Stimulated activated naive CD8-positive, alpha-beta T cell treated with anti-CD3 and anti-CD28 coated beads, Interleukin-15, amount 100 ng/mL, for 72 hours (primary cell): ENCODE results near the gene MICU1.
"Not testable (repeated sequence)": the region's sequence is repeated elsewhere in the genome, so short reads cannot be mapped to it uniquely, and the experiment has no call there.

Experiments used
- ATAC-seq: fragments of 150-1000 bp; cut with Tn5 transposase; 2 replicates; pipeline ENCODE4 v1.10.0; 2021; ENCODE audit warnings: mild to moderate bottlenecking, moderate library complexity
- DNase-seq, 2 donors: peaks; one replicate each; pipeline ENCODE4 v3.0.0; 2021 to 2022
- H3K27ac Mint-ChIP-seq, 2 donors: one replicate each; pipeline ENCODE4 v1.8.0; 2022; ENCODE audit warnings: mild to moderate bottlenecking in 2 of 2, mixed read lengths in 2 of 2, moderate library complexity in 2 of 2
- H3K27me3 Mint-ChIP-seq: one replicate; pipeline ENCODE4 v1.8.0; 2022; ENCODE audit warnings: mixed read lengths
- H3K4me1 Mint-ChIP-seq: one replicate; pipeline ENCODE4 v1.8.0; 2022; ENCODE audit warnings: mild to moderate bottlenecking, mixed read lengths
- H3K4me3 Mint-ChIP-seq, 2 donors: one replicate each; pipeline ENCODE4 v1.8.0; 2022; ENCODE audit warnings: mild to moderate bottlenecking in 2 of 2, mixed read lengths in 2 of 2, moderate library complexity in 1 of 2
- H3K9me3 Mint-ChIP-seq, 2 donors: one replicate each; pipeline ENCODE4 v1.8.0; 2022; ENCODE audit warnings: mixed read lengths in 2 of 2

The MICU1 gene

DNA sequence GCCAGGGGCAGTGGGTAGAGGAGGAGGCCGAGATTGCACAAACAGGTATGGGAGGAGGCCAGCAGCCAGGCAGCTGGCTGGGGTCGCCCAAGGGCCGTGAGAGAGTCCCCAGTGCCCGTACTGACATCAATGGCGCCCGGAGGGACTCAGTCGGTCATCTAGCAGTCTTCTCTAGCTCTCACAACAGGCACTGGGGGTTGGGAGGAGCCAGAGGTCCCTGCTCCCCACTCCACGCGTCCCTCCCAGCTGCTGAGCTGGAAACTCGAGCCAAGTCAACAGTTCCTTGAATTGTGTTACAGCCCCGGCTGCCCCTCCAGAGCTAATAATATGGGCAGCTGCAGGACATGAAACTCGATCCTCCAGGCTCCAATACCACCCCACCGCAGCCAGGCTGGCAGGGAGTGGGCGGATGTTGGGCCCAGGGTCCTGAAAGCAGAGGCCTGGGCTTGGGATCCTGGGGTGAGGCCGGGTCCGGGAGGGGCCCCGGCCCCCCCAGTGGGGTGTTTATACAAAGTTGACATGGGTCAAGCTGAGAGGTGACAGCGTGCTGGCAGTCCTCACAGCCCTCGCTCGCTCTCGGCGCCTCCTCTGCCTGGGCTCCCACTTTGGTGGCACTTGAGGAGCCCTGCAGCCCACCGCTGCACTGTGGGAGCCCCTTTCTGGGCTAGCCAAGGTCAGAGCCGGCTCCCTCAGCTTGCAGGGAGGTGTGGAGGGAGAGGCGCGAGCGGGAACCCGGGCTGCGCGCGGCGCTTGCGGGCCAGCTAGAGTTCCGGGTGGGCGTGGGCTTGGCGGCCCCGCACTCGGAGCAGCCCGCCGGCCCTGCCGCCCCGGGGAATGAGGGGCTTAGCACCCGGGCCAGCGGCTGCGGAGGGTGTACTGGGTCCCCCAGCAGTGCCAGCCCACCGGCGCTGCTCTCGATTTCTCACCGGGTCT lies 300.4 kb downstream of the MICU1 start:
- peak overlapping the region in 1 of 2 donors; percentile 100 for H3K27ac Mint-ChIP-seq
- not testable (repeated sequence) for H3K27me3 Mint-ChIP-seq, H3K4me3 Mint-ChIP-seq, H3K9me3 Mint-ChIP-seq, DNase-seq, ATAC-seq
- H3K4me1 Mint-ChIP-seq, result peaks cover 90% of the 10 kb centered on the region

DNA sequence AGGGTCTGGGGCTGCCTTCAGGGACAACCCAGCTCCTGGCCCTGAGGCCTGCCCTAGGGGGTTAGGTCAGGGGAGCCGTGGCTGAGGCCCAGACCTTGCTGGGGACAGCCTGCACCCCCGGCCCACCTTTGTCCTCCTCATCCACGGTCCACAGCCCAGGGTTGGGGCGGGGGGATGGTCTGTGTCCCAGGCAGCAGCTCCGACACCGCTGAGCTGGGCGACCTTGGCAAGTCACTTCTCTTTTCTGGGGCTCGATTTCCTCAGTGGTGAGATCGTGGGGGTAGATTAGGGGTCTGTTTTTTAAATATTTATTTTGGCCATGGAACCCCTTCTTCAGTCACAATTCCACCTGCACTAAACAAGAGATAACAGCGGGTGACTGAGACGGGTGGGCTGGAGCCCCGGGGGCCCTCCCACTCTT lies 302.1 kb downstream of the MICU1 start:
- Mint-ChIP-seq H3K27ac (peak overlapping the region; percentile 100), H3K4me1 (peaks cover 84% of the 10 kb centered on the region), H3K4me3 (peak overlapping the region; percentile 81 to 93), H3K27me3 (no peaks in the 10 kb centered on the region), H3K9me3 (no peaks in the 10 kb centered on the region)
- ATAC-seq (no peak), DNase-seq (no peak)

DNA sequence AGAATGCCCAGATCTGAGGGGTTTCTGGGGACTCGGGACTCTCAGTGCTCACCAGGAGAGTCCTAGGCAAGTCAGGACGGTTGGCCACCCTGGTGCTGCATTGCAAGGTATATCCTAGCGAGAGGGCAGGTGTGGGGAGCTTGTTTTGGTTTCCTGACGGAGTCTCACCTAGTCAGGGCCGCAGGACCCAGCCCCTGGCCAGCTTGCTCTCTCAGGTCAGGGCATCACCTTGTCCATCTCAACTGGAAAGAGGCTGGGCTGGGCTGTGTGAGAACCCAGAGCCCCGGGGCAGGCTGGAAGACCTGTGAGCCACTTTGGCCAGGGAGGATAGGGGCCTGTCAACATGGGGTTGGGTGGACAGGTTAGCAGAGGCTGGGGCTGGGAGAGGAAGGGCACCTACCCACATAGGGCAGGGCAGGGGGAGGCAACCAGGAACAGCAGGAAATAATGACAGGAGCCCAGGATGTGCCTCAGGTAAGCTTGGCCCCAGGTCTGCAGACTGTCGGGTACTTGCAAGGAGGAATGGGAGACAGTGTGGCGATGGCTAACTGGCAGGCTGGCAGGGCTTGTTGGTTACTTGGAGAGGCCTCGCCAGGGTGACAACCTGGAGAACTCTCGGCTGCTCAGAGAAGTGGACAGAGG lies 302.6 kb downstream of the MICU1 start:
- ATAC-seq (no peak), DNase-seq (no peak)
- Mint-ChIP-seq H3K4me1 (peaks cover 84% of the 10 kb centered on the region), H3K27ac (peak overlapping the region; percentile 100), H3K4me3 (peak overlapping the region; percentile 81 to 93), H3K27me3 (no peaks in the 10 kb centered on the region), H3K9me3 (no peaks in the 10 kb centered on the region)

DNA sequence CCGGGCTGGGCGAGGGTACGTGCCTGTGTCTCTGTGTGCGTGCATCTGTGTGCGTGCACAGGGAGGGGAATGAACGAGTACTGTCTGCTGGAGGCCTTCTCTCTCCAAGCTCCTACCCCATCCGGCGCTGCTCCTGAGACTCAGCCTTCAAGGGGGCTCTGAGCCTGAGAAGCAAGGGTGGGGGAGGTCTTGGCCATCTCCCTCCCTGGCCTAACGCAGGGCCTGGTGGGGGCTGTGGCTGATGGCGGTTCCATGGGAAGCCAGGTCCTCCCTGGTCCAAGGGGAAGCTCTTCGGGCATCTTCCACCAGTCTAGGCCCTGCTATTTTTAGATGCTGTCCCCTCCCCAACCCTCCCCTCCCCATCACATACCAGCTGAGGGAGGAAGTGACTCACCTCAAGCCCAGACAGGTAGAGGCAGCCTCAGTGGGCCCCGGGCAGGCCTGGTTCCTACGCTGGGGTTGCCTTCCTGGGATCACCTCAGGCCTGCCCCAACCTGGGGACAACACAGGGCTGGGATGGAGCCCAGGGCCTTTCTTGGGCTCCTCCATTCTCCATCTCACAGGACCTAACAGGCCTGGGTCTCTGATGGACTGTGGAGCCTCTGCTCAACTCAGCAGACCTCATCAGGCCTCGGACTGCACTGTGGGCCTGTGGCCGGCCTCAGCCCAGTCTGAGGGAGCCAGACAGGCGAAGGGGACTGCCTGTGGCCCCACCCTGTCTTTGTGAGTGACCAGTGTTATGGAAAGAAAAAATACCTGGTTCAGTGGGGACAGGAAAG lies 303.4 kb downstream of the MICU1 start:
- Mint-ChIP-seq H3K27me3 (no peaks in the 10 kb centered on the region), H3K27ac (peak overlapping the region; percentile 100), H3K9me3 (no peaks in the 10 kb centered on the region), H3K4me1 (peaks cover 82% of the 10 kb centered on the region), H3K4me3 (peak overlapping the region; percentile 81 to 93)
- DNase-seq (peak; percentile 57 to 73), ATAC-seq (peak; percentile 29)

DNA sequence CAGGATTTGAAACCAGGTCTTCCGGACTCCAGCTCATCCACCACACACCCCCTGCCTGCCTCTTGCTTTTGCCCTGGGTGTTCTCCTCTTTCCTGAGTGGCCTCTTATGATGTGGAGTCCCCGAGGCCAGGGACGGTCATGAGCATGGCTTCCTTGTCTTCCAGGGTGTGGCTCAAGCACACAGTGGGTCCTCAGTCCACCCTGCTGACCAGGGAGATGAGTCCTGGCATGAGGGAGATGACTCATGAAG lies 303.9 kb downstream of the MICU1 start:
- H3K27ac Mint-ChIP-seq, result peak overlapping the region; percentile 100
- DNase-seq, result no peak
- no peak for ATAC-seq
- no peaks in the 10 kb centered on the region for H3K27me3 Mint-ChIP-seq
- H3K4me1 Mint-ChIP-seq, result peaks cover 85% of the 10 kb centered on the region
- no peaks in the 10 kb centered on the region for H3K9me3 Mint-ChIP-seq
- peak overlapping the region; percentile 81 to 93 for H3K4me3 Mint-ChIP-seq

DNA sequence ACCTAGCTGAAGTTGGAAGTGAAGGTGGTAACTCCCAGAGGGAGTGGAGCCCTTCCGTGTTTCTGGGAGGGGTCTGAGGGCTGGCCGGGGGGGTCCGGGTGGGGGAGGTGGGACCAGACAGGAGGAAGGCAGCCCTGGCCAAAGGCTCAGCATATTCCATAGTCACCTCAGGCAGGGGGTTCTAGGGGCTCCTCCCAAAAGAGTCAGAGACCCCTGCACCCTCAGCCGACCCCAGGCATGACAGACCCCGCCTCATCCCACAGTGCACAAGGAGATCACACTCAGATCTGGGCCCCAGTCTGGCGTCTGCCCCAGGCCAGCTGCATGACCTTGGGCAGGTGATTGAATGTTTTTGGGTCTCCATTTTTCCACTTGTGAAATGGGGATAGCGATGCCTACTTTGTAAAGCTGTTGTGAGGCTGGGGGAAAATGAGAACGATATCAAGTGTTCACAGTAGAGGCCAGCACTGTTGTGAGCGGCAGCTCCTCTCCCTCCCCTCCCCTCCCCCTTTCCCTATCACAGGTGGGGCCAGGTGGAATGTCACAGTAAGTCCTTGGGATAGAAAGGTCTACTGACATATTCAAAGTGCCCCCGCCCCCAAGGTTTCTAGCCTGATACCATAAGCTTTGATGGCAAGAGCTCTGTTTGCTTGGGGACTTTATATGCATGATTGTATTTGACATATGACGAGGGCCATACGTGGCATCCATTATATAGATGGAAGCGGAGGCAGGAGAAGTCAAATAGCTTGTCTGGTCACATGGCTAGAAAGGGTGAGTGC lies 304.4 kb downstream of the MICU1 start:
- peak overlapping the region; percentile 100 for H3K27ac Mint-ChIP-seq
- DNase-seq (peak; percentile 38 to 48), ATAC-seq (no peak)
- peak overlapping the region; percentile 90 to 93 for H3K4me3 Mint-ChIP-seq
- no peaks in the 10 kb centered on the region for H3K9me3 Mint-ChIP-seq
- peaks cover 85% of the 10 kb centered on the region for H3K4me1 Mint-ChIP-seq
- H3K27me3 Mint-ChIP-seq, result no peaks in the 10 kb centered on the region

DNA sequence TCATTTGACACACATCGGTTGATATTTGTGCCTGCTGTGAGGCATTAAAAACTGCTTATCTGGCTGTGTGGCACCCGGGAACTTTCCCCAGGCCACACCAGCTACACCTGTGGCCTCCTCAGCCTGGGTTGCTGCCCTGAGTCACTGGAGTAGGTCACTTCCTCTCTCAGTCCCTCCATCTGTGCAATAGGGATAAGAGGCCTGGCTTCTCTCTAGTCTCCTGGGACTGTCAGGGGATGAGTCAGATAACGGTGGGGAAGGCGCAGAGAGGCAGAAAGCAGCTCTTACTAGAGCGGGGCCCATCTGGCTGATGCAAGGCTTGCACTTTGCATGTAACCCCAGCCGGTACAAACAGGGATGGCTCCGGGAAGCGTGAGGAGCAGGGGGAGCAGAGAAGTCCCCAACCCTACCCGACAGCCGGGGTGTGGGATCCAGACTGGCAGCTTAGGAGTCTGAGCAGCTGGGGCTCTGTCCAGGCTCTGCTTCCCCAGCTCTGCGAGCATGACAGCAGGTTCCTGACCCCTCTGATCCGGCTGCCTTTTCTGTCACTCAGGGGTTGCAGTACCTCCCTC lies 305.1 kb downstream of the MICU1 start:
- Mint-ChIP-seq H3K4me1 (peaks cover 87% of the 10 kb centered on the region), H3K27me3 (no peaks in the 10 kb centered on the region), H3K9me3 (no peaks in the 10 kb centered on the region), H3K27ac (peak overlapping the region; percentile 100), H3K4me3 (peak overlapping the region; percentile 90 to 93)
- ATAC-seq, result peak; percentile 73
- peak; percentile 85 to 94 for DNase-seq

DNA sequence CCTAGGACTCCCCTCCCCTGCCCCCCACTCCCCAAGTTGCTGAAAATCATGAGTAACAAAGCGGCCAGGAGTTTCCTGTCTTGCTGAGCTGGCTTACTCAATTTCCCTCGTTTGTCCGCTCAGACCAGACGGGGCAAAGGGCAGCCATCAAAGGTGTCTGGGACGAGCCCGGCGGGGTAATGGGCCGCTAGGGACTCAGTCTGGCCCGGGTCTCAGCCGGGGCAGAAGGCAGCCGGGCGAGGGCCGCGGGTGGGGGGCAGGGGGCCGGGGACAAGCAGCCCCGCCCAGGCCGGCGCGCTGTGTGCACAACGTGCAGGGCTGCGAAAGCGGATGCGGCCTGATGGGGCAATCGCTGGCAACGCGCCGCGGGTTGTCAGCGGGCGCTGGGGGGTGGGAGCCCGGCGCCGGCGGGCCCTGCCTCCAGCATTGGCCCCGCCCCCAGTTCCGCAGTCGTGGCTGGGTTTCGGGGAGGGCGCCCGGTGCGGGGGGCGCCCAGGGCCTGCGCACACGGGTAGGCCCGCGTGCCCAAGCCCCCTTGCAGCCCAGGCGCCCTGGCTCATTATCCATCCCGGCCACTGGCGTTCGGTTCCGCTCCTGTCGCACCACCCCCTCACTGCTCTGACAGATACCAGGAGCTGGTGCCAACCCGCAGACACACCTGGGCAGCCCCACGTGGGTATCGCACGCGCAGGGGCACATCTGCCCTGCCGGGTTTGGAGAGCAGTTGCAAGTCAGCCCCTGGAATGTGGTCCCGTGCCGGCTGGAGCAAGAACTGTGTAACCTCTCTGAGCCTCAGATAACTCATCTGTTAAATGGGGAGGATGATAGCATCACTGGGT lies 306.2 kb downstream of the MICU1 start:
- ATAC-seq, result peak; percentile 70
- Mint-ChIP-seq H3K4me3 (peak overlapping the region; percentile 90 to 93), H3K27ac (peak overlapping the region; percentile 100), H3K4me1 (peaks cover 92% of the 10 kb centered on the region), H3K9me3 (no peaks in the 10 kb centered on the region), H3K27me3 (no peaks in the 10 kb centered on the region)
- DNase-seq, result peak; percentile 93 to 95

DNA sequence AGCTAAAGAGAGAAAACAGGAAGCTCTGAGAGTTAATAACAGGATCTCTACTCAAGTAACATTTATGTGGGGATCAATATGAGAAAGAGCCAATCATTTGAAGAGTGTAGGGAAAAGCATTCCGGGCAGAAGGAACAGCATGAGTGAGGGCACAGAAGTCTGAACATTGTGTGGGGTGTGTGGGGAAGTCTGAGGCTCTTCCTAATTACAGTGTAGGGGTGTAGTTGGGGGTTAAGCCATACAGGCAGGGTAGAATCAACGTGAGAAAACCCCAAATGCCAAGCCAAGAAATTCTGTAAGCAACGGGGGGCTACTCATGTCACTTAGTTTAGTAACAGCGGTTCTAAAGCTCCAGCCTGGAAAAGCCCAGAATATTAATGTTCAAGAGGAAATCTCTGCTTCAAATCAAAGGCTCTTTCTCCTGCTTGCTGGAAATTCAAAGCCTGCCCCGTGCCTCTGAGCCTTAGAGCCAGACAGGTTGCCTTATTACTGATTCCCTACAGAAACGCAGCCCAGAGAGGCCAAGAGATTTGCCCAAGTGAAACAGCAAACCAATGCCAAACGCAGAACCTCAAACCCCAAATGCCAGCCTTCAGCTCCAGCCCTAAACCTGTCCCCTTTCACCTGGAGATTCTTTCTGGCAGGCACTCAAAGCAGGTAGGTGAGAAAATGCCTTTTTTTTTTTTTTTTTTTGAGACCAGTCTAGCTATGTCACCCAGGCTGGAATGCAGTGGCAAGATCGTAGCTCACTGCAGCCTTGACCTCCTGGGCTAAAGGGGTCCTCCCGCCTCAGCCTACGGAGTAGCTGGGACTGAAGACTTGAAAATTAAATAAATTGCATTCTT lies 307.2 kb downstream of the MICU1 start:
- Mint-ChIP-seq H3K27ac (peak overlapping the region; percentile 99 to 100), H3K4me1 (peaks cover 82% of the 10 kb centered on the region), H3K27me3 (no peaks in the 10 kb centered on the region), H3K4me3 (peak overlapping the region; percentile 87 to 89), H3K9me3 (no peaks in the 10 kb centered on the region)
- ATAC-seq (no peak), DNase-seq (no peak)
